HG03575 (cell line): ENCODE measurements around the gene CC2D2A.

Experiments used
- ATAC-seq: cut with Tn5 transposase; IDR thresholded peaks from one replicate; pipeline ENCODE4 v1.9.1; 2021; ENCODE audit not compliant: unreplicated experiment, insufficient number of reproducible peaks, low FRiP score; ENCODE audit errors: extremely low read depth

The CC2D2A gene

DNA sequence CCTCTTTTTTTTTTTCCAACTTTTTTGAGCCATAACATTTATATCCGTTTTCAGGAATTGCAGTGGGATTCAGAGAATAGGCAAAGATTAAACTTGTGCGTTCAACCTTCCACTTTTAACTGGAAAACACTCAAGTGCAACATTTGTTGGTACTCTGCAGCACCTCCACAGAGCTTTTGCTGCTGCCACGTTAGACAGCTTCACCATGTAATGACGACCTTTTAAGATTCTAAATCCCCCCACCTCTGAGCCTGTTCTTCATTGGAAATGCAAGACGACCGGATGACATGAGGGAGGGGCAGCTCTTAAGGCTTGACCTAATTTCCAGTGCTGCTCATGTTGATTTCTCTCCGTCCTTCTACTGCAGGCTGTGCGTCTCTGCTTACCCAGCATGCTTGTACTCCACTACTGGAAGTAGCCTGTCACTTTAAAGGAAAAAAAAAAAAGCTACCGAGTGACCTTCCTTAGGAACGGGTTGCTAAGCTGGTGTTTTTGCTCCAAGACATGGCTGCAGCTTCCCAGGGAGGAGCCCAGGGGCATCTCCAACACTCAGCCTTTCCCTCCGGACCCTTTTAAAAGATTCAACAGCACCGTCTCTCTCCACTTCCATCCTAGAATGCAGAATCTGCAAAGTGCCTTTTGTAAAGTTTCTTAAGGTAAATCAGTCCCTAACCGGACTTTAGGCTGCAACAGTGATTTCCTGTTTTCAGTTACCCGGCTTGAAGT is at the start of gene CC2D2A:
Gene CC2D2A (plus strand): TSS at position 481 of the 726 bp plus-strand sequence. CDS start 6,051 bp downstream, outside the sequence.
- ATAC-seq, result no peak

DNA sequence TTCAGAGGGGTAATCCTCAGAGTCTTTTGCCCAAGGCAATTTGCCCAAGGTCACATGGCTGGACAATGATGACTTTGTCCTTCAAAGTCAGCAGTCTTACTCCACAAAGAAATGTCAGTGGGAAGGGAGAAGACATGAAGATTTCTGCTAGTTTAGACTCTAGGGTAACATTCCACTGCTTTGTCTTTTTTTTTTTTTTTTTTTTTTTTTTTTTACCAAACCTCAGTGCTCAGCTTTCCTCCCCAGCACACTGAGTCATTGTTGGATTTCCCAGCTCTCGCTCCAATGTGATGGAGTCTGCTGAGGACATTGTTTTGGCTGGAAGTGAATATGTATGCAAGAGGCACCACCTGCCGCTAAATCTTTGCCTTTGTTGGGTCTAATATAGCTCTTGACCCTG is 49.0 kb upstream of the CC2D2A start:
- ATAC-seq, result no peak

DNA sequence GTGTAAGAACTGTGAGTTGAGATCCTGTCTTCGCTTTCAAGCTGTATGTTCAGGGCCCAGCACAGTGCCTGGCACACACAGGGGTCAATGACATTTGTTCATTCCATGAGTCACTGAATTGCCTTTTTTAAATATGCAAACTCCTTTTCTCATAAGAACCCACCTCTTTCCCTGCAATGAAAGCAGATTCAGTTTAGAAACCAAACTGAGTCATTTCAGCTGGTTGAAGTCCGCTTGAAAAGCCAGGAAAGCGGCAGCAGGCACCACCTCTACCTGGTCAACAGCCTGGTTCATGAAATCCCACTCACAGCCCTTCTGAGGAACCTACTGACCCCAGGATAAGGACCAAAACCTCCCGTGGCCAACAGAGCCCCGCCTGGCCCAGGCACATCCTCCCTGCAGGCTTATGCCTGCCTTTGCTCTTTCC is 46.4 kb upstream of the CC2D2A start:
- ATAC-seq, result no peak

DNA sequence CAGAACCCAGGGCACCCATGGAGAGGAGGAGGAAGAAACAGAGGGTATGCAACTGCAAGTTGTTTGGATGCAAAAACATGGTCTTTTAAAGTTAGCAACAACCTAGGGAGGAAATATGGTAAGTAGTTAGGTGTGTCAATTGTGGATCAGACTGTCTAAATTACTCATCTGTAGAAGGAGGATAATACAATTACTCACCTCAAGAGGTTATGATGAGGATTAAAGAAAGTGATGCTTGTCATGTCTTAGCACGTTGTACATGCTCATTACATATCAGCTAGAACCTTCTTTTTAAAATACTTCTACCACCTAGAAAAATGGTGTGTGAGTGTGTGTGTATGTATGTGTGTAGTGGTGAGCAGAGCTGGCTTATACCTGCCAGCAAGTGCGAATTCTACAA is 44.2 kb upstream of the CC2D2A start:
- no peak for ATAC-seq

DNA sequence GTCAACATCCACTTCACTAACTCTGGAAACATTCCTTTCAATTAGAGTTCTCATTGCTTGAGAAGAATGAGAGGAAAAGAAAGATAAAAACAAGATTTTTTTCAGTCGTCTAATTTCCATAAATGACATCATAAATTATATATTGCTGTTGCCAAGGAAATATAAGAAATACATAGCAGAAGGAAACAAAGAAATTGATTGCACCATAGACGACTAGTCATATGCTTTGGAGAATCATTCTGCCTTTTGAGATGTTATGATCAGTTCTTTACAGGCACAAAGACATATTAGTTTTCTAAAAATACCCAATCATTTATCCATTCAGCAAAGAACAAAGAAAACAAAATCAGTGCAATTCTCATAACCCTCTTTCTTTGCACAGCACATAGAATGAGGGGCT is 42.5 kb upstream of the CC2D2A start:
- no peak for ATAC-seq

DNA sequence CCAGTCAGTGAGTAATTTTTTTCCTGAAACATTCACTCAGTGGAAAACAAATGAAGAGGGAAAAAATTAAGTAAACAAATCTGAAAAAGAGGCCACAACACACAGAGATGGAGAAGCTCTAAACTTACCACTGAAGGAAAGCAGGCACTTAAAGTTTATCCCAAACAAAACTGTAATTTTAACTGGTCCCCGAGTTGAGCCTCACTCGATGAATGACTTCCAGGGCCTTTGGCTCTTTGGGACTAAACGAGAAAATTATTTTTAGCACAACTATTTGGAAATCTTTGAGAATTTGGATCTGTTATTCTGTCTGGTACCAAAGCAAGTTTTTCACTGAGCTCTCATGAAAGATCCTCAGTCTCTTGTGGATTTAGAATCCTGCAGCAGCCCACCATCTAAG is 42.0 kb upstream of the CC2D2A start, which contains the start of gene C1QTNF7:
Gene C1QTNF7 (plus strand): TSS at position 333 of the 400 bp plus-strand sequence. CDS start 7,711 bp downstream, outside the sequence.
- no peak for ATAC-seq

DNA sequence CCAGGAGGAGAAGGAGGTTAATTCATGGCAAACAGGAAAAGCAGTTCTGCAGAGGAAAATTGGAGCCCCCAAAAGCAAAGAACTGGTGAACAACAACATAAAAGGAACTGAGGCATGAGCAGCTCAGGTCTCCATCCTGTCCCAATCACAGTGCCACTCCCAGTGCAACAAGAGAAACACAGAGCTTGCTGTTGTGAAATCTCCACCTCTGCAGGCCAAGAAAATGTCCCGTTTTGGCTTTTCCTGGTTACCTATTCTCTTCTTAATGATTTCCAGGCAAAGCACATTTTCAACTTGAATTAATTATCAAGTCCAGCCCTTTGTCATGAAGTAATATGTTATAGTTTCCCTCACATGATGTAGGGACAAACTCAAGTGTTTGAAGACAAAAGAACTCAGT is 41.1 kb upstream of the CC2D2A start:
- no peak for ATAC-seq

DNA sequence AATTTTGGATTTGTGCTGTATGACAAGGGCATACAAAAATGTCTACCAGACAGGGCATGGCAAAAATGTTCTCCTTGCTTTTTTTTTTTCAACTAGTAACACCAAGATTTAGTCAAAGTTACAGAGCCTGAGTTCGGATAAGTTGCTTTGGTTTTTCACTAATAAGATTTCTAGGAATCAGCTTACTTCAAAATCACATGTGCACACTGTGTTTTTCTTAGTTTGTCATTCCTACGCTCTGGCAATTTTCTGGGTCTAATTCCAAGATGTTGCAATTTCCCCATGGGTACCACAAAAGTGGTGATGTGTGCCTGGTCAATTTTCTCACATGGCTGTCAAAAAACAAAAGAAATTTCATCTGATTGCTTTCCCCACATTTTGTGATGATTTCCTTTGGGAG is 35.6 kb upstream of the CC2D2A start:
- no peak for ATAC-seq

DNA sequence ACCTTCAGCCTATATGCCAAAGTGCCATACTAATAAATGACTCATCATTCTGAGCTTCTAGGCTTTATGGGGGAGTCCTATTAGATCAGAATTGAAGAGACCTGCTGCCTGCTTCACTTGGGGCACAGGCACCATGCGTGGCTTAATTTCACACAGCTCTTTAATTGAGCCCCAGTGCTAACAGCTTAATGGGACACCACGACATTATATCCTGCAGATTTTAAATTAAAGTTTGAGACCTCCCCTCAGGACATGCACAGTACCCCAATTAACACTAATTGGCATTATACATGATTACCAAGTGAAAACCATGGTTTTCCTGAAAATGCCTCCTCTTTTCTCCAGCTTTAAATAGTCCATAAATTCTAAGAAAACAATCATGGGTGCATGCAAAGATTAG is 35.0 kb upstream of the CC2D2A start:
- ATAC-seq, result no peak

DNA sequence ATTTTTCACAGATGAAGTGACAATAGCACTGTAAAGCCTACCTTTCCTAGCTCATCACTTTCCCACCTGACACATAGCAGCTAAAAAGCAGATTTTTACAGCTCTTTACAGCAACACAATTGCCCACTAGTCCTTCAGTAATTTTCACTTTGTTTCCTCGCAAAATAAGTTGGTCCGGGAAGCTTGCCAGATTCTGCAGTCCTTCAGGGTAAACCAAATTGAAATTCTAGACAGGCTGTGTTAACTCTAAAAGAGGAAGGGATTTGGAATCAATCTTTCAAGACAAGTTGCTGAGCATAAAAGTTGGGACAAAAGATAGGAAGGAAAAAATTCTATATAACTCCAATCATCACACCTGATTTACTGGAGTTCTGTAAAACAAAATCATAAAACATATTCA is 33.2 kb upstream of the CC2D2A start:
- no peak for ATAC-seq

DNA sequence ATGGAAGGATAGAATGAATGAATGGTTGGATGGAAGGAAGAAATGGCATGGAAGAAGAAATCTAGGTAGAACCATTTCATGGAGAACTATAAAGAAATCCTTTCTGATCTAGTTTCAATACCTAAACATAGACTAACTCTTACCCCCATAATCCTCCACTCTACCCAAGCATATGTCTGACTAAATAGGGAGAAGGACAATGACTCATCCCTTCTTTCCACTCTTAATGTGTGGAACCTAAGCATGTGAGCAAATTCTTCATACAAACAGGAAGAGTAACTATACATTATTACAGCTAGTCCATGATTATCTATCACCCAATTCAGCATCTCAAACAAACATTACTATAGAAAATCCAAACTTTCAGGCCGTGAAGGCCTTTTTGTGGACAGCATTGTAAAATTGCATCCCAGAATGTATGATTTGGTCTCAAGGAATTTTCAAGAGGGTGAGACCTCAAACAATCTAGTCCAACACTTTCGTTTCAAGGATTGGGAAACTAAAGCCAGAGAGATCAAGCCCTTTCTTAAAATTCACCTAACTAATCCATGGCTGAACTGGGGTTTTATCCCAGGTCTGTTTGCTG is 30.6 kb upstream of the CC2D2A start:
- ATAC-seq, result no peak

DNA sequence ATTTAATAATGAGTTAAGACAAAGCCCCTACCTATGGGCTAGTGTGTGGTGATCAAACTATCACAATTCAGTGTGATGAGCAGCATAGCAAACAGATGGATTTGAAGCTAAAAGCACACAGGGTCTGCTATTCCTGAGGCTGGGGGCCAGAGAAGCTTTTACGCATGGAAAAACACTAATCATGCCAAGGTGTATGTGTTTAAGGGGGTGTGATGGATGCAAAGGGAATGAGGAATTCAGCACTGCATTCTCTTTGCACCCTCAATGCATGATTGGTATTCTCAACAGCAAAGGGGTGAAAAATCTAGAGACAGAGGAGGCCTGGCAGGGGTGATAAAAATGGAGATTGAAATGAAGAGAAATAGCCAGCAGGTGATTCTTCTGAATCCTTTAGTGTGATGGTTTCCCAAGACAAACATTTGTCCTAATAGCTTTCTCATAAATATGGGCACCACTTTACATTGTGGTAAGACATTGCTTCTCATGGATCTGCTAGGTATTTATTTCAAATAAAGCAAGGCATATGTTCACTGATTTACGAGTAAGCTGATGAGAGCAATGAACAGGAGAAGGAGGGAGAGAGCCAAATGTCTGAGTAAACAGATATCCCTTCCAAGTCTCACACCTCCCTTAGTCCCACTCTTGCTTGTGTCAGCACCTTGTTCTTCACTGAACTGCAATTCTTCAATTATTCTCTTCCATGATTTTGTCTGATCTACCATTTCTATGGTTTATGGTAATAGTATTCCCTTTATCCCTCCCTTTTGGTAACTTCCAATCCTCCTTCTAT is 26.1 kb upstream of the CC2D2A start:
- ATAC-seq, result no peak

DNA sequence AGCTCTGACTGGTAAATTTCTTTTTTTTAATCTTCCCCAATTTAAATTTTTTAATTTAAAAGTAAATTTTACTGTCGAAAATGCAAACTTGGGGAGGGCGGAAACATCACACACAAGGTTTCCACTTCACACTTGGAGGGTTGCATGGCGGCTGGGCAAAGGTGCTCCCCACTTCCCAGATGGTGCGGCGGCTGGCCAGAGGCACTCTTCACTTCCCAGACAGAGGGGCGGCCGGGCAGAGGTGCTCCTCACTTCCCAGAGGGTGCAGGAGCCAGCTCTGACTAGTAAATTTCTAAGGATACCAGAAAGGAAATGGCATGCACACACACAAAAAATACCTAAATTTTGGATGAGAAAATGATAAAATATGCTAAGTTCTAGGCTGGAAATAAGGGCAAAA is 25.4 kb upstream of the CC2D2A start:
- ATAC-seq, result no peak

DNA sequence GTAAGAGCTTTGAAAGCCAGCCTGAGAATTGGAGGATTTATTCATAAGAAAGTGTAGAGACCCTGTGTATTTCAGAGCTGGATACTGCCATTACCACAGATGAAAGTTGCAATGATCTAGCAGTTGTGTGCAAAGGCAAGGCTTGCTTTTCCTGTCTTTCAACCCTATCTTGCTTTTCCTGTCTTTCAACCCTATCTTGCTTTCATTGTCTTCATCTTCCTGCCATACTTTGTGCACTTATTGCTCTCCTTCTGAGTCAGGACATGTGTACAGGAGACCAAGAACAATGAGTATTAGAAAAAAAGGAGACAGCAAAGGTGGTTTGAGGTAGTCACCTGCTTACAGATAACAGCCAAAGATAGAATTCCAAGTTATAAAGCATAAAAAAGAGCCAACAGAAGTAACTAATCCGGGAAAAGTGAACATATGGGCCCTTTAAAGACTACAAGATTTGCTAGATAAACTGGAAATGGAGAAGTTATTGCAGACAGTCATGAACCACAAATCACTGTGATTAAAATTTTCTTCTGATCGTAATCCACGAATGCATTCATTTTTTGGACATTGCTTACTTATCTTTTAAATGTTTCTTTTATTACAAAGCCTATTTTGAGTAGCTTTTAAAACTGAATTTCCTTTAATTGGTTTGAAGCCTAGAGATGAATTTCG is 24.7 kb upstream of the CC2D2A start:
- ATAC-seq, result no peak

DNA sequence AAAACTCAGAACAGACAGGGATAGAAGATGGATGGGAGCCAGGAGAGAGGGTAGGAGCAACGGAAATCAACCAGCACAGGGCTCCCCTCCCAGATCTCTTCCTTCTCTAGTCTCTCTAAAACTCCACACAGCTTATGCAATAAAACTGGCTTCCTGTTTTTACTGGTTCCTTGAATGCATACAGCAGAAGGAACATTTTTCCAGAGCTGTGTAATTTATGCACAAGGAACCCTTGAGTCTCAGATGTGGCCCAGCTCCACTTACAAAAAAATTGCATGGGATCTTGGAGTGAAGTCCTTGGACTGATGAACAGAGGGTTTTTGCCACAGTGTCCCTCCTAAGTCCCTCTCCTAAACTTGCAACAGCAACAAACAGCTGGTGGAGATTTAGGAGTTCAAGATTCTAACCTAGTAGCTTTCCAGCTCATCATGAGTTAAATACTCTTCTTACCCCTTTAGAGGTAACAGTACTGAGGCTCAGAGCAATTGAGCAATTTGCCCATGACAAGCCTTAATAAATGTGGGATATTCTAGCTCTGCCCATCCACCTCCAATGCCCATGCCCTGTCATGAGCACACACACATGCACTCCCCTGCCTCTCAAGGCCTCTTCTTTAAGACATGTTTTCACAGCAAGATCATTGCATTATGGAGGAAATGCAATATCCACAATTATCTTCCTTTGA is 18.4 kb upstream of the CC2D2A start:
- no peak for ATAC-seq

DNA sequence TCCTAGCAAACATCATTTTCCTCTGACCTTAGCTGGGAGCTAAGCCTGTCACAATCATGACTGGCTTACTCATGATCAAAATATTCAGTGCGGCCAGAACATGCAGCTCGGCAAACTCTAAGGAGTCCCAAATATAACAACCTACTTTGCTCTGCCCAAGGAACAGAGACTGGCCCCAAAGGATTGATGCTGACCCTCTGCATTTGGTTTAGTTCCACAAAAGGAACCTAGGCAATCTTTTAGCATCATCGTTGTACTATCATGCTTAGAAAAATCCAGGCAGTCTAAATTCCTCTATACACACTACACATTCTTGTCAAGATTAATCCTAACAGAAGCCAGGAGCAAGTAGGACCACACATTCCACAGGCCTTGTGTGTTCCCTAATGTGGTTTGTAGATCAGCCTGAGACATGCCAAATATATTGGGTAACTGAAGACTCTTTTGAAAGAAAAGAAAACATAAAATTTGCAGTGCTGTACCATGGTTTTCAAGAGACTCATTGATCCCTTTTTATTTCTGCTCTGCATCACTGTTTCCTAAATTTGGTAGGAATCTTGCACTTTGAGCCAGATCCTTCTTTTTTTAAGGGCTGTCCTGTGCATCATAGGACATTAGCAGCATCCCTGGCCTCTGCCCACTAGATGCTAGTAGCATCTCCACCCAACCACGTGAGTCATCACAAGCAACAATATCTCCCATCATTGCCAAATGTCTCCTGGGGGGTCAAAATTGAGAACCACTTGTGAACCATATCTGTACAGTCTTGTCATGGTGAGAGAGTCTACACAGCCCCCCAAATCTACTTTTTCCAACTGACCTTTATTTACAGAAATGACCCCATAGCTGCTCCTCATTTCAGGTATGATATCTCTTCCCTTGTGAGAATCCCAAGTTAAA is 17.6 kb upstream of the CC2D2A start:
- no peak for ATAC-seq

DNA sequence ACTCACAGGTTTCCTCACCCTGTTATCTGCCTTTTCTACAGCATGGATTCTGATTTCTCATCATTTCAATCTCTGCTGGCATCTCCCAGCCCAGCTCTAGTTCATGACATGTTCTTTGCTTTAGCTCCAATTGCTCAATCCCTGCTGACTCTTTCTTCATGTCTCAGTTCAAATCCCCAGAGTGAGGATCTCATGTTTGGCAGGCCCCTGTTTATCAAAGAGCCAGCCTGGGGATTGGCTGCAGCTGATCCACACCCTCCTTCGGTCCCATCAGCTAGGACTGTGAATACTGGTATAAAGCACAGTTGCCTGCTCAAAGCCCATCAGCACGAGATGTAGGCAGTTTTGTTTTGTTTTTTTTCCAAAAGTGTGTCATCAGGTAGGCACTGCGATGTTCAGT is 14.4 kb upstream of the CC2D2A start:
- no peak for ATAC-seq
